GM18873 (cell line): Measurements from ENCODE around the gene RNF26.

Experiments
- ATAC-seq: cut with Tn5 transposase; IDR thresholded peaks from one replicate; pipeline ENCODE4 v1.9.1; 2021; ENCODE audit warnings: mild to moderate bottlenecking, moderate library complexity, moderate number of reproducible peaks; ENCODE audit not compliant: unreplicated experiment, low FRiP score

The RNF26 gene

GRCh38 chr11:119347940-119348605 lies 13.7 kb downstream of the RNF26 start:
- no peak for ATAC-seq

GRCh38 chr11:119350302-119350701 lies 16.0 kb downstream of the RNF26 start:
- no peak for ATAC-seq

- no peak for ATAC-seq
Measured at GRCh38 chr11:119351232-119351631, 16.9 kb downstream of the RNF26 start.

GRCh38 chr11:119352857-119353260 lies 18.5 kb downstream of the RNF26 start:
- no peak for ATAC-seq

GRCh38 chr11:119355091-119355843 lies 20.9 kb downstream of the RNF26 start:
- no peak for ATAC-seq

GRCh38 chr11:119356349-119357031 lies 22.2 kb downstream of the RNF26 start:
- ATAC-seq, result no peak

- ATAC-seq, result no peak
Measured at GRCh38 chr11:119357074-119357473, 22.7 kb downstream of the RNF26 start.

- no peak for ATAC-seq
Measured at GRCh38 chr11:119359365-119360214, 25.3 kb downstream of the RNF26 start.

- ATAC-seq, result no peak
Measured at GRCh38 chr11:119361056-119361787, 26.9 kb downstream of the RNF26 start.

GRCh38 chr11:119361941-119362725 lies 27.8 kb downstream of the RNF26 start:
- no peak for ATAC-seq

GRCh38 chr11:119362741-119363080 lies 28.4 kb downstream of the RNF26 start:
- no peak for ATAC-seq

GRCh38 chr11:119363081-119363850 lies 28.9 kb downstream of the RNF26 start:
- ATAC-seq, result no peak

- ATAC-seq, result no peak
Measured at GRCh38 chr11:119363851-119364590, 29.7 kb downstream of the RNF26 start.

GRCh38 chr11:119365071-119365591 lies 30.8 kb downstream of the RNF26 start:
- ATAC-seq, result no peak

GRCh38 chr11:119366690-119367620 lies 32.6 kb downstream of the RNF26 start:
- no peak for ATAC-seq

- ATAC-seq, result no peak
Measured at GRCh38 chr11:119367661-119368120, 33.4 kb downstream of the RNF26 start.
